ENCODE measurements around the gene CDC20B. TPM values are rescaled to one million over a fixed set of nuclear protein-coding genes. Genes with fewer than 3 reads are reported as not detected.

The CDC20B gene
- total and polyA plus RNA-seq, 2 of the 8 experiments (the other 6 are each of a cell fraction or from before 2014, with no cell fraction given) = 0.06 TPM; not detected in 1

DNA sequence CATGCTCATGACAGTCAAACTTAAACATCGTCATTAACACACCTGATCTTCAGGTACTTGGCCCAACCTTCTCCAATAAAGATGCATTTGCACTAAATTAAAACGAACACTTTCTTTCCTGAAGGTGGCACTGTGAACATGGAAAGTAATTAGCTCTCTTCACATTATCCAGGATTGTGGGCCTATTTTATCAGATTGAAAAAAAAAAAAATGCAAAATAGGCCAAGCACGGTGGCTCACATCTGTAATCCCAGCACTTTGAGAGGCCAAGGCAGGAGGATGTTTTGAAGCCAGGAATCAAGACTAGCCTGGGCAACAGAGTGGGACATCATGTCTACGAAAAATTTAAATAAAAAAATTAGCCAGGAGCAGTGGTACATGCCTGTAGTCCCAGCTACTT, 14.4 kb upstream of the CDC20B start:
- Histone ChIP-seq H4K91ac (replicated peaks; ENCODE audit: insufficient read length, low read length) (no peak overlapping the region), H2BK15ac (ENCODE audit: low read length) (no peak overlapping the region), H3K56ac (replicated peaks; ENCODE audit: insufficient read length, low read depth, low read length) (no peak overlapping the region), H2BK5ac (ENCODE audit: low read depth, low read length) (no peak overlapping the region), H3K36me3 (ENCODE audit: control insufficient read depth in 2 of 4, insufficient read depth in 4 of 4, low read length in 3 of 4) (no peaks in the 10 kb centered on the region), H3K4ac (replicated peaks; ENCODE audit: insufficient read length, low read depth, low read length) (no peak overlapping the region), H3K4me1 (replicated peaks in 1 of 4; ENCODE audit: control insufficient read depth in 3 of 4, insufficient read depth in 4 of 4, low read length in 3 of 4) (no peaks in the 10 kb centered on the region), H2BK12ac (ENCODE audit: low read depth, low read length) (no peak overlapping the region), H2BK20ac (ENCODE audit: low read length) (no peak overlapping the region), H3K9ac (replicated peaks in 1 of 4; ENCODE audit: extremely low read depth in 1 of 4, low read depth in 3 of 4, low read length in 3 of 4) (no peak overlapping the region), H2AK5ac (ENCODE audit: low read depth, low read length) (no peak overlapping the region), H3K23me2 (ENCODE audit: low read depth, low read length) (no peaks in the 10 kb centered on the region), H3K79me1 (ENCODE audit: low read depth, low read length) (no peaks in the 10 kb centered on the region), H3K27me3 (replicated peaks in 1 of 4; ENCODE audit: control insufficient read depth in 3 of 4, extremely low read depth in 1 of 4, insufficient read depth in 3 of 4, low read length in 3 of 4) (peaks cover 0 to 6% (median 3%) of the 10 kb centered on the region in 4 experiments; a peak in 3 of 7 replicates), H4K8ac (ENCODE audit: extremely low read depth, insufficient read depth, low read length) (no peak overlapping the region), H2AFZ (ENCODE audit: low read length) (no peak overlapping the region), H3K18ac (ENCODE audit: extremely low read depth, low read length) (no peak overlapping the region), H4K5ac (ENCODE audit: insufficient read length, low read depth, low read length) (no peak overlapping the region), H3K9me3 (ENCODE audit: insufficient read depth in 2 of 2, low read depth in 1 of 2, low read length in 1 of 2) (no peaks in the 10 kb centered on the region), H3K79me2 (ENCODE audit: control insufficient read depth in 1 of 2, insufficient read depth in 2 of 2, low read length in 2 of 2) (no peaks in the 10 kb centered on the region), H3K4me2 (ENCODE audit: insufficient read depth in 1 of 2, low read depth in 2 of 2, low read length in 2 of 2) (no peak overlapping the region), H3K27ac (ENCODE audit: low read depth, low read length) (no peak overlapping the region), H3K4me3 (ENCODE audit: extremely low read depth in 1 of 4, insufficient read depth in 2 of 4, low read depth in 3 of 4, low read length in 4 of 4) (no peak overlapping the region), H2BK120ac (replicated peaks; ENCODE audit: low read depth, low read length) (no peak overlapping the region), H4K20me1 (replicated peaks in 1 of 2; ENCODE audit: control insufficient read depth in 1 of 2, insufficient read depth in 2 of 2, low read length in 2 of 2) (no peaks in the 10 kb centered on the region), H3K14ac (ENCODE audit: insufficient read length) (no peak overlapping the region), H3K23ac (ENCODE audit: insufficient read length) (no peak overlapping the region)
- WGBS, 2 experiments (ENCODE audit: extremely low coverage in 1 of 2, insufficient coverage in 1 of 2, insufficient read length in 1 of 2, insufficient replicate concordance in 2 of 2, low coverage in 1 of 2, low lambda C conversion rate in 2 of 2, missing lambda C conversion rate in 1 of 2) = 50% methylated on average over 4 of the region's 4 CpGs; no CpG with 5 or more reads in 1 of the 2 experiments
- CTCF ChIA-PET (ENCODE audit: partially characterized antibody) = interaction anchor here (0.6 to 3.5 kb wide), 12 partner anchors 8 to 137 kb away, joined by 3 to 12 read pairs (median 4); no protein-coding TSS in a partner anchor
- FAIRE-seq (no peak), DNase-seq (ENCODE audit: low read depth in 1 of 2, low spot score in 2 of 2) (no peak)
- TF ChIP-seq, protein P1, sequence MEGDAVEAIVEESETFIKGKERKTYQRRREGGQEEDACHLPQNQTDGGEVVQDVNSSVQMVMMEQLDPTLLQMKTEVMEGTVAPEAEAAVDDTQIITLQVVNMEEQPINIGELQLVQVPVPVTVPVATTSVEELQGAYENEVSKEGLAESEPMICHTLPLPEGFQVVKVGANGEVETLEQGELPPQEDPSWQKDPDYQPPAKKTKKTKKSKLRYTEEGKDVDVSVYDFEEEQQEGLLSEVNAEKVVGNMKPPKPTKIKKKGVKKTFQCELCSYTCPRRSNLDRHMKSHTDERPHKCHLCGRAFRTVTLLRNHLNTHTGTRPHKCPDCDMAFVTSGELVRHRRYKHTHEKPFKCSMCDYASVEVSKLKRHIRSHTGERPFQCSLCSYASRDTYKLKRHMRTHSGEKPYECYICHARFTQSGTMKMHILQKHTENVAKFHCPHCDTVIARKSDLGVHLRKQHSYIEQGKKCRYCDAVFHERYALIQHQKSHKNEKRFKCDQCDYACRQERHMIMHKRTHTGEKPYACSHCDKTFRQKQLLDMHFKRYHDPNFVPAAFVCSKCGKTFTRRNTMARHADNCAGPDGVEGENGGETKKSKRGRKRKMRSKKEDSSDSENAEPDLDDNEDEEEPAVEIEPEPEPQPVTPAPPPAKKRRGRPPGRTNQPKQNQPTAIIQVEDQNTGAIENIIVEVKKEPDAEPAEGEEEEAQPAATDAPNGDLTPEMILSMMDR (IDR thresholded peaks at IDR 0.05; ENCODE audit: control extremely low read depth in 1 of 3, insufficient read depth in 1 of 3, low read depth in 1 of 3, low read length in 3 of 3) = peak in 1 of 3 experiments; percentile 46; a peak in 2 of 4 replicates
- TF ChIP-seq TBP (IDR thresholded peaks at IDR 0.05; ENCODE audit: low read depth, low read length) = no peak
- peak; percentile 44 to 48 for TF ChIP-seq RAD21 (IDR thresholded peaks at IDR 0.05 in 1 of 2, conservative IDR thresholded peaks at IDR 0.05 in 1 of 2; ENCODE audit: low read depth in 2 of 2, low read length in 2 of 2)
- POLR2A ChIA-PET (ENCODE audit: partially characterized antibody) = interaction anchor here (1.3 kb wide), 1 partner anchor 28 kb away, joined by 3 read pairs; the partner anchor contains the start of gene GPX8

Measured in H1 (cell line).